ENCODE data around the gene LRPAP1. TPM values are rescaled to one million over a fixed set of nuclear protein-coding genes. Genes with fewer than 3 reads are reported as not detected.
"Not testable (repeated sequence)": the region's sequence is repeated elsewhere in the genome, so short reads cannot be mapped to it uniquely, and the experiment has no call there.

The LRPAP1 gene, protein sequence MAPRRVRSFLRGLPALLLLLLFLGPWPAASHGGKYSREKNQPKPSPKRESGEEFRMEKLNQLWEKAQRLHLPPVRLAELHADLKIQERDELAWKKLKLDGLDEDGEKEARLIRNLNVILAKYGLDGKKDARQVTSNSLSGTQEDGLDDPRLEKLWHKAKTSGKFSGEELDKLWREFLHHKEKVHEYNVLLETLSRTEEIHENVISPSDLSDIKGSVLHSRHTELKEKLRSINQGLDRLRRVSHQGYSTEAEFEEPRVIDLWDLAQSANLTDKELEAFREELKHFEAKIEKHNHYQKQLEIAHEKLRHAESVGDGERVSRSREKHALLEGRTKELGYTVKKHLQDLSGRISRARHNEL
- 100 to 1,000 TPM in 3 of 4 donors, 1 to 10 TPM in 1; 8.8 to 260 (median 164) TPM for total RNA-seq

DNA sequence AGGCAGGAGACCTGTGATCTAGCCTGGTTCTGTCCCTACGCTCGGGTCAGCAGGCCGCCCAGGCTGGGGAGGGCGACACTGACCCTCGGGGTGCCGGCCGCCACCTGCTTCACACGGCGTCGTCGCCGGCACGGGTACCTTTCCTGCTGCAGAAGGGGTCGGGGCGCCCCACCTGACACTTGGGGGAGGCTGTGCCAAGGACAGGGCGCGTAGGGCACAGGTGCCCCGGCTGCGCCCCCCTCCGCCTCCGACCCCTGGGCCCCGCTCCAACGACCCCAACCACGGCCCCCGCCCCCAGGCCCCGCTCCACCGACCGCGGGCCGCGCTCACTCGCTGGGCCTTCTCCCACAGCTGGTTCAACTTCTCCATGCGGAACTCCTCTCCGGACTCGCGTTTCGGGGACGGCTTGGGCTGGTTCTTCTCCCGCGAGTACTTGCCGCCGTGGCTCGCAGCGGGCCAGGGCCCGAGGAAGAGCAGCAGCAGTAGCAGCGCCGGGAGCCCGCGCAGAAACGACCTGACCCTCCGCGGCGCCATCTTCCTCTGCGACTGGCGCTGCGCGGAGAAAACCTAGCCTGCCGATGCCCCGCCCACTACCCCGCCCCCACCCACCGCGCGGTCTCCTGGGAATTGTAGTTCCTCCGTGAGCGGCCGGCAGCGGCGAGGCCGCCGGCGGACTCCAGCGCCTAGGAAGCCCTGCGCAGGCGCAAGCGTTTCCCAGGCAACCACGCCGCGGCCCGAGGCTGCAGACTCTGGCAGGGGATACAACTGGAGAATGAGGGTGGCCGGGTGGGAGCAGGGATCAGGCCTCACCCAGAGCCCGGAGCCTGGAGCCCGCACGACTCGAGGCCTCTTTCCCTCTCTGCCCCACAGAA, at the start of gene LRPAP1:
LRPAP1 (minus strand) TSS at position 544 of the 872 bp plus-strand sequence; CDS start at position 534, 10 bp downstream.
- TF ChIP-seq, protein P1, sequence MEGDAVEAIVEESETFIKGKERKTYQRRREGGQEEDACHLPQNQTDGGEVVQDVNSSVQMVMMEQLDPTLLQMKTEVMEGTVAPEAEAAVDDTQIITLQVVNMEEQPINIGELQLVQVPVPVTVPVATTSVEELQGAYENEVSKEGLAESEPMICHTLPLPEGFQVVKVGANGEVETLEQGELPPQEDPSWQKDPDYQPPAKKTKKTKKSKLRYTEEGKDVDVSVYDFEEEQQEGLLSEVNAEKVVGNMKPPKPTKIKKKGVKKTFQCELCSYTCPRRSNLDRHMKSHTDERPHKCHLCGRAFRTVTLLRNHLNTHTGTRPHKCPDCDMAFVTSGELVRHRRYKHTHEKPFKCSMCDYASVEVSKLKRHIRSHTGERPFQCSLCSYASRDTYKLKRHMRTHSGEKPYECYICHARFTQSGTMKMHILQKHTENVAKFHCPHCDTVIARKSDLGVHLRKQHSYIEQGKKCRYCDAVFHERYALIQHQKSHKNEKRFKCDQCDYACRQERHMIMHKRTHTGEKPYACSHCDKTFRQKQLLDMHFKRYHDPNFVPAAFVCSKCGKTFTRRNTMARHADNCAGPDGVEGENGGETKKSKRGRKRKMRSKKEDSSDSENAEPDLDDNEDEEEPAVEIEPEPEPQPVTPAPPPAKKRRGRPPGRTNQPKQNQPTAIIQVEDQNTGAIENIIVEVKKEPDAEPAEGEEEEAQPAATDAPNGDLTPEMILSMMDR (IDR thresholded peaks at IDR 0.05), result no peak
- TF ChIP-seq POLR2A (IDR thresholded peaks at IDR 0.05), result peak; percentile 86 to 93
- Histone ChIP-seq H3K36me3 (no peaks in the 10 kb centered on the region), H3K27ac (peak within 1 kb of the TSS; percentile 13 to 71), H3K9me3 (no peaks in the 10 kb centered on the region), H3K27me3 (no peaks in the 10 kb centered on the region), H3K4me3 (peak within 1 kb of the TSS; percentile 77 to 86), H3K4me1 (peaks cover 0 to 11% of the 10 kb centered on the region in 2 donors)
- intact Hi-C loops (cut with DNase I; ENCODE audit: low total_unique reads), result loop anchor here (5.0 kb wide), 1 partner anchor 240 kb away; the partner anchor contains the start of gene RGS12
- DNase-seq, result peak; percentile 89 to 94

DNA sequence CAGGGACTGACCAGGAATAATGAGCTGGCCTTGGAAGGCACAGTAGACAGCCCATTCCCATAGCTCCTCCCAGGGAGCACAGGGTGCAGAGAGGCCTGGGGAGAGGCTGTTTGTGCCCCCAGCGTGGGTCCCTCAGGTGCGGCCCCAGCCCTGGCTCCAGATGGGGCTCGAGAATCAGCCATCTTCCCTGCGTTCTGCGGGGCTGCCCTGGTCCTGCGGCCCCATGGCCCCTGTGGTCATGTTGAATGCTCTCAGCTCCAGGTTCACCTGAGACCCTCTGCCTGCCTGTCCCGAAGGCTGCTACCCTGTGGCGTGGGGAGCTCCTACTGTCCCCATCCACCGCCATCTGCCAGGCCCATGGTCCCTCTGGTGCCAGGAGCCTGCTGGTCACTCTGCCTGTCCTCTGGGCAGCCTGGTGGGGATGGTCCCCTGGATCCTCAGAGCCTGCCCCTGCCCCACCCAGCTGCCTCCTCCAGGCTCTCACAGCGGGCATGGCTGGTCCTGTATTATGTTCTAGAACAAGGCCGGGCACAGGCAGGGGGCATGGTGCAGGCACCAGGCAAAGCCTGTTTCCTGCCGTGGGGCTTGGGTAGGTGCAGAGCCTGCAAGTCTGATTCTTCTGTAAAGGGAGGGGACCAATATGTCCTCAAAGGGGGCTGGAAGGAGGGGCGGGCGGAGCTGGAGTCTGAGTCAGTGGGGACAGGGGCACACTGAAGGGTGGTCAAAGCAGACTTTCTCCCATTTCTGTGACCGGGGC, 49.3 kb upstream of the LRPAP1 start:
- H3K27me3 ChIP-seq; H3K4me1 ChIP-seq; H3K9me3 ChIP-seq; H3K4me3 ChIP-seq; H3K36me3 ChIP-seq; H3K27ac ChIP-seq; intact Hi-C loops (cut with DNase I; ENCODE audit: low total_unique reads); DNase-seq: not testable (repeated sequence)

DNA sequence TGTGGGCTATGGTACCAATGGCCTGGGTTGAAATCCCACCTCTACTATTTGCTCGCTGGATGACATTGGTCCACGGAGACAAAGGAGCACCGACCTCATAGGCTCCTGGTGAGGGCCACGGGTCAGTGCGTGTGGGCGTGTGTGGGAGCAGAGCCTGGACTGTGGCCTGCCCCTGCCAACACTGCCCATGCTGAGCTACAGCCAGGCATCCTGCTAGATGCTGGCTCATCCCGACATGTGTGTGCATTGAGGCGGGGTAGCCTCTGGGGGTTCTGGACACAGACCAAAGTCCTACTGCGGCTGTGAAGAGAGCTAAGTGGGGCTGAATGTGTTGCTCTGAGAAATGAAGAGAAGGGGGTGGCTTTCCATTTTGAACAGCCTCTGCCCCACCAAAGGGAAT, 48.6 kb upstream of the LRPAP1 start:
- H3K27me3 ChIP-seq, H3K27ac ChIP-seq: not testable (repeated sequence)

DNA sequence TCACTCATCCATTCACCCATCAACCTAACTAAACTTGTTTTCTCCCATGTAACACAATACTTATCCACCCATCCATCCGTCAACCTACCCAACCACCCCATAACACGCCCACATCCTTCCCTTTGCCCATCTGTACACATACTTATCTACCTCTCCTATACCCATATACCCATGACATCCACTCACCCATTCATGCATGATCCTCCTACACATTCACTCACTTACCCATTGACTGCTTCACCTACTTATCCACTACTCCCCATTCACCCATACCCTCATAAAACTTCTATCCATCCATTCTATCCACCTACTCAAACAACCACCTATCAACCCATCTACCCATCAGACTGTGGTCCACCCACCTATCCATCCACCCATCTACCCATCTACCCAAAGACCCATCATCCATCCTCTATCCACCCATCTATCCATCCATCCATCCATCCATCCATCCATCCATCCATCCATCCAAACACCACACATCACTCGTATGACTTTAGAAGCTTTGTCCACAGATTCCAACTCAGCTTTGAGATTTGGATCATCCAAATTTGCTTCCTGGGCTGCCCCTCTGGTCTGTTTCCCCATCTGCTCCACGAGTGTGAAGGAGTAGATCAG, 46.4 kb upstream of the LRPAP1 start:
- H3K4me1 ChIP-seq; H3K9me3 ChIP-seq; intact Hi-C loops (cut with DNase I; ENCODE audit: low total_unique reads); DNase-seq; H3K36me3 ChIP-seq; H3K27me3 ChIP-seq; H3K4me3 ChIP-seq; H3K27ac ChIP-seq: not testable (repeated sequence)

More for the DNA sequence above, 48.6 kb upstream of the LRPAP1 start:
- H3K36me3 ChIP-seq; H3K4me3 ChIP-seq; H3K4me1 ChIP-seq; intact Hi-C loops (cut with DNase I; ENCODE audit: low total_unique reads); DNase-seq; H3K9me3 ChIP-seq: not testable (repeated sequence)

DNA sequence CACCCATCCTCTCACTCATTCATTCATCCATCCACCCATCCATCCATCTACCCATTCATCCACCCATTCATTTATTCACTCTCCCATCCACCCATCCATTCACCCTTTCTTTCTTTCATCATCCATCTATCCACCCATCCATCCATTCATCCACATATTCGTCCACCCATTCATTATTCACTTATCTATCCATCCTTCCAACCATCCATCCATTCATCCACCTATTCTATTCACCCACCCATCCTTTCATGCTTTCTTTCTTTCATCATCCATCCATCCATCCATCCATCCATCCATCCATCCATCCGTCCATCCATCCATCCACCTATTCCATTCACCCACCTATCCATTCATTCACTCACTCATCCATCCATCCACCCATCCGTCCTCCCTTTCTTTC, 45.8 kb upstream of the LRPAP1 start:
- DNase-seq; H3K4me3 ChIP-seq; H3K36me3 ChIP-seq; H3K27me3 ChIP-seq; intact Hi-C loops (cut with DNase I; ENCODE audit: low total_unique reads); H3K27ac ChIP-seq; H3K4me1 ChIP-seq; H3K9me3 ChIP-seq: not testable (repeated sequence)

DNA sequence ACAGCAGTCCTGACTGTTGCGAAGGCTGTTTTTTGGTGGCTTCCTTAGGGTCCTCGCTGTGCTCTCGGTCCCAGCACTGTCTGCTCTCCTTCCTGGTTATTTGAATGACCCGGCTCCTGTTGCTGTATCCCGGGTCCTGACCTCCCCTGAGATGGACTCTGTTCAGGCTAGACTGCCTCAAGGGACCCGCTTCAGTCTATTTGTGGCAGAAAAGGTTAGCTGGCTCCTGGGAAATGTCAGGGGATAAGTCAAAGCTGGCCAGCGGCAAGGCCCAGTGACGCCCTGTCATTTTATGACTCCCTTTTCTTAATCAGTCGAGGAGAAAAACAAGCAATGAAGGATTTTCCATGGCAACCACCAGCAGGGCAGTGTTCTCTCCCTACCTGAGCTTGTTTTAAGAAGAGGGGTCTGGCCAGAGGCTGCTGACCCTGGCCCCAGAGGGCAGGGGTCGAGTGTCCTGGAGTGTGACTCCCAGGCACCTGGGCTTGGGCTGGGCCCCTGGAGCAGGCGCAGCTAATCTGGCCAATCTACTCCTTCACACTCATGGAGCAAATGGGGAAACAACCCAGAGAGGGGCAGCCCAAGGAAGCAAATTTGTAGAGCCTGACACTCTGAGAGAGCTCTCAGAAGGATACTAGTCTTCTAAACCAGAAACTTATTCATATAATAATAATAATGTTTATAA, 45.1 kb upstream of the LRPAP1 start:
- intact Hi-C loops (cut with DNase I; ENCODE audit: low total_unique reads); H3K9me3 ChIP-seq; H3K4me1 ChIP-seq; H3K27me3 ChIP-seq; H3K36me3 ChIP-seq; H3K27ac ChIP-seq; DNase-seq; H3K4me3 ChIP-seq: not testable (repeated sequence)

DNA sequence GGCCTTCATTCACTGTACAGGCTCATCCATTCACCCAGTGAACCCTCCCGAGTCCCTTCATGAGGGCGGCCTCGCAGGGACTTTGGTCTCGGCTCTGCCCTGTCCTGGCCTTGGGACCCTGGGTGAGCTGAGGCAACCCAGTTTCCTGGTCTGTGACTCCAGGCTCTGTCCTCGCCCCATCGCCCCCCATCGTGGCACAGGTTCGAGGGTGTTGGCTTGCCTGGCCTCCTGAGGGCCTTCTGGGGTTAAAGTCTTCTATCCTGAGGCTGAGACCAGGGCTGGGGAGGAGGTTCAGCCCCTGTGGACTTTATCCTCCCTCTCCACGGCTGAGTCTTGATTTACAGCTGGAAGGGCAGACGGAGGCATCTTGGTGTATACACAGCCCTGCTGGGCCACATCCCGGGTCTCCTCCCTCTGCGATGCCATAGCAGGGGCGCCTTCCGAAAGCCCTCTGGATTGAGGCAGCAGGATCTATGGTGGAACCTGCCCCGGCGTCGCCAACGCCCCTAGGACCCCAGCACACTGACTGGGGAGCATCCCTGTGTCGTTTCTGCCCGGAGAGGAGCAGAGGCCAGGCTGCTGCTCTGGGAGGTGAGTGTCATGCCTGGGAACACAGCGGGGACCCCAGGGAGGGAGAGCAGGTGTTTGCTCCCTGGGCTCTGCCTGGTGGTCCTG, 44.4 kb upstream of the LRPAP1 start:
- DNase-seq; H3K9me3 ChIP-seq; H3K4me1 ChIP-seq; H3K36me3 ChIP-seq; H3K4me3 ChIP-seq; H3K27ac ChIP-seq; H3K27me3 ChIP-seq; intact Hi-C loops (cut with DNase I; ENCODE audit: low total_unique reads): not testable (repeated sequence)

DNA sequence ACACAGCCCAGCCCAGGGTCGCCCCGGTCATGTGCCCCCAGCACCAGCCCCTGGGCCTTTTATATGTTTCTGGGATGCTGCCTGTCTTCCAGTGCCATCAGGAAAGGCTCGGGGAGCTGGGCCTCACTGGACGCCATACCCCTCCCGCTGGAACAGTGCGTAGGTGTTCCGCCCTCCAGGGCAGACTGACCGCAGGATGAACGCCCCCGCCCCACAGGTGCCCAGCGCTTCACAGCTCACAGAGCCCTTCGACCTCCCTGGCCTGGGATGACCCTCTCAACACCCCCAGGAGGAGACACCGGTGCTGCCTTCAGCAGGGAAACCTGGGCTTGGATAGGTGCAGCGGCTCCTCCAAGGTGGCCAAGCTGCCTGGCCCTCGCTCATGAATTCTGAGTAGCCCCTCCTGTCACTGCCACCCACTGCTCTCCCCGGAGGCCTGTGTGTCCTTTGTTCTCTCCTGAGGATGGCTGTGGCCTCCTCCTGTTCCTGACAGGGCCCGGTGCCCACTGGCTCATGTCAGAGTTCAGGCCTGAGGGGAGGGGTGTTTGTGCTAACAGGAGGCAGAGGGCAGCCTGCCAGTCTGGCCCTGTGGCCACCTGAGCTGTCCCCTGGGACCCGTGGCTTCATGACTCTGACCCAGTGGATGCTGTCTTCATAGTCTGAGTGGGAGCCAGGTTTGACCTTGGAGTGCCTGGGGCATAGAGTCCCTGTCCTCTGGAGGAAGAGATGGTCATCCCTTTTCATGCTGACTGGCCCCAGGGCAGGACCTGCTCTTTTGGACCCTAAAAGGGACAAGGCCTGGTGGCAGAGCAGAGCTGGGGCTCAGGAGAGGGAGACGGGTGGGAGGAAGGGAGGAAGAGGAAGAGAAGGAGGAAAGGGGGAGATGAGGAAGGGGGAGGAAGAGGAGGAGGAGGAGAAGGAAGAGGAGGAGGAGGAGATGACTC, 43.5 kb upstream of the LRPAP1 start:
- H3K27me3 ChIP-seq; H3K4me3 ChIP-seq; H3K4me1 ChIP-seq; DNase-seq; H3K36me3 ChIP-seq; H3K27ac ChIP-seq; intact Hi-C loops (cut with DNase I; ENCODE audit: low total_unique reads); H3K9me3 ChIP-seq: not testable (repeated sequence)

DNA sequence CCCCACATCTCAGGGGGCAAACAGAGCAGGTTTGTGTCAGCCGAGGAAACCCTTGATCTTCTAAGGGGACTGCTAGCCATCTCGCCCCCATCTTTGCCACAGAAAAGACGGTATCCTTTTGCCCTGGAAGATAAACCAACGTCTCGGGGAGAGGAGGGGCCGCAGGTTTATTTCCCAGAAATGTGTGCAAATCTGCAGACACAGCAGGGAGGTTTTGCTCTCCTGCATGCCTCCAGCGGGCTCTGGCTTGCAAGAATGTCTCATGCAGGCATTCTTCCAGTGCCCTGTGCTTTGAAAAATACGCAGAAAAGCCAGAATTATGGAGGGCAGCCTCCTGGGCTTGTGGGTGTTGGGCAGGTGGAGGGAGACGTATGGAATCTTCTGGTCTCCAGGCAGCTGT, 42.6 kb upstream of the LRPAP1 start:
- intact Hi-C loops (cut with DNase I; ENCODE audit: low total_unique reads); H3K36me3 ChIP-seq; DNase-seq; H3K9me3 ChIP-seq; H3K4me1 ChIP-seq; H3K27me3 ChIP-seq; H3K4me3 ChIP-seq; H3K27ac ChIP-seq: not testable (repeated sequence)

DNA sequence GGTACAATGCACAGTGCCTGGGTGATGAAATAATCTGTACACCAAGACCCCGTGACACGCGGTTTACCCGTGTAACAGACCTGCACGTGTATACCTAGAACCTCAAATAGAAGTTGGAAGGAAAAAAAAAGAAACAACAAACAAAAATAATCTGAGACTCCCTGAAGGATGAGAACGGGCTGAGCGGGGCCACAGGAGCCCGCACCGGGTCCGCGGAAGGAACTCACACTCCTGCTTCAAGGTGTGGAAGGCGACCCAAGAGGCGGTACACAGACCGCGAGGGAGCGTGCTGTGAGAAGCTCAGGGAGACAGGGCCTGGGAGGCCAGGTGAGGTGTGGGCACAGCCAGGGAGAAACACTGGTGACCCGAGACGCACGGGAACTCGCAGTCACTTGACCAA, 42.1 kb upstream of the LRPAP1 start:
- H3K27ac ChIP-seq; H3K36me3 ChIP-seq; H3K27me3 ChIP-seq; DNase-seq; H3K9me3 ChIP-seq; intact Hi-C loops (cut with DNase I; ENCODE audit: low total_unique reads); H3K4me3 ChIP-seq; H3K4me1 ChIP-seq: not testable (repeated sequence)

Measured in uterus (tissue), 4 donors.